A375 (cell line): Measurements from ENCODE around the gene MRPS12. TPM values are rescaled to one million over a fixed set of nuclear protein-coding genes. Genes with fewer than 3 reads are reported as not detected.

Experiments
- total RNA-seq: library from RNA; depleted of rRNA; stranded (reverse); fragments of >200 nt; shearing (Covaris generic); gene quantifications from 2 replicates; pipeline ENCODE4 v1.2.3, GENCODE V29; 2014; rRNA removed

MRPS12 gene
- total RNA-seq = 86.4 and 103 TPM in 2 replicates

GRCh38 chr19:38930776-38931520 lies at the start of gene MRPS12:
MRPS12 (plus strand) TSS chr19:38930944; CDS start chr19:38931295, 351 bp downstream.

GRCh38 chr19:38899447-38900201 lies 31.1 kb upstream of the MRPS12 start, which contains the start of the genes NFKBIB and SIRT2:
NFKBIB (plus strand) TSS chr19:38899969; CDS start chr19:38900033, 64 bp downstream.
SIRT2 (minus strand) TSS chr19:38899618; CDS start chr19:38899521, 97 bp downstream.

GRCh38 chr19:38929929-38930775 lies 592 bp upstream of the MRPS12 start, which contains the start of gene SARS2:
SARS2 (minus strand) TSS chr19:38930763; CDS start chr19:38930736, 27 bp downstream.

GRCh38 chr19:38975214-38975860 lies 44.6 kb downstream of the MRPS12 start, which contains the start of gene FBXO17:
FBXO17 (minus strand) TSS chr19:38975742; CDS start chr19:38950319, 25,423 bp downstream.

Other genes starting within 250 kb of the MRPS12 start
- 0.91 TPM in 1 of 2 replicates, not detected in the other for gene CAPN12, start 186.5 kb upstream of the MRPS12 start, total RNA-seq
- not detected in 2 replicates for gene LGALS7, start 157.4 kb upstream of the MRPS12 start, total RNA-seq
- 2.8 TPM in 1 of 2 replicates, not detected in the other for gene LGALS7B, start 141.7 kb upstream of the MRPS12 start, total RNA-seq
- gene LGALS4, start 118.0 kb upstream of the MRPS12 start, total RNA-seq = 0.57 TPM in 1 of 2 replicates, not detected in the other
- gene ECH1, start 99.2 kb upstream of the MRPS12 start, total RNA-seq = 121 and 136 TPM in 2 replicates
- gene HNRNPL, start 81.0 kb upstream of the MRPS12 start, total RNA-seq = 304 and 320 TPM in 2 replicates
- gene RINL, start 52.7 kb upstream of the MRPS12 start, total RNA-seq = 7.7 and 10.1 TPM in 2 replicates
- gene SIRT2, start 31.3 kb upstream of the MRPS12 start, total RNA-seq = 24.5 and 28.9 TPM in 2 replicates
- gene NFKBIB, start 31.0 kb upstream of the MRPS12 start, total RNA-seq = 31.7 and 36.6 TPM in 2 replicates
- gene CCER2, start 18.8 kb upstream of the MRPS12 start, total RNA-seq = 3.0 and 3.5 TPM in 2 replicates
- gene SARS2, start 181 bp upstream of the MRPS12 start, total RNA-seq = 44.7 and 46.8 TPM in 2 replicates
- gene FBXO17, start 44.8 kb downstream of the MRPS12 start, total RNA-seq = 23.3 and 31.7 TPM in 2 replicates
- gene FBXO27, start 101.6 kb downstream of the MRPS12 start, total RNA-seq = 12.2 and 21.4 TPM in 2 replicates
- gene ACP7, start 153.4 kb downstream of the MRPS12 start, total RNA-seq = not detected in 2 replicates
- 8.4 and 13.1 TPM in 2 replicates for gene PAK4, start 194.8 kb downstream of the MRPS12 start, total RNA-seq